Stimulated activated memory B cell treated with anti-CD40 and anti-IgM and Interleukin-4, amounts not matched to agents 10 μg/mL and 1 μg/mL and 100 μg/mL, for 72 hours (primary cell): ENCODE measurements around the gene BCL2L2.
A peak's percentile ranks its signal among the peaks of the same experiment; 100 is the strongest.

Experiments
- ATAC-seq: fragments of 150-1000 bp; cut with Tn5 transposase; 2 replicates; pipeline ENCODE4 v1.10.0; 2021
- H3K27ac Mint-ChIP-seq: one replicate; pipeline ENCODE4 v1.8.0; 2022; ENCODE audit warnings: mild to moderate bottlenecking, mixed read lengths
- H3K27me3 Mint-ChIP-seq: one replicate; pipeline ENCODE4 v1.8.0; 2022; ENCODE audit warnings: mixed read lengths
- H3K36me3 Mint-ChIP-seq: one replicate; pipeline ENCODE4 v1.8.0; 2022; ENCODE audit warnings: mixed read lengths
- H3K4me1 Mint-ChIP-seq: one replicate; pipeline ENCODE4 v1.8.0; 2022; ENCODE audit warnings: mixed read lengths
- H3K4me3 Mint-ChIP-seq: one replicate; pipeline ENCODE4 v1.8.0; 2022; ENCODE audit warnings: mild to moderate bottlenecking, moderate library complexity, mixed read lengths
- H3K9me3 Mint-ChIP-seq: one replicate; pipeline ENCODE4 v1.8.0; 2022; ENCODE audit warnings: mixed read lengths

Gene BCL2L2

GRCh38 chr14:23327947-23328744 is 21.5 kb downstream of the BCL2L2 start:
- Mint-ChIP-seq H3K4me3 (no peak overlapping the region), H3K36me3 (peaks cover 21% of the 10 kb centered on the region), H3K27me3 (no peaks in the 10 kb centered on the region), H3K4me1 (peaks cover 9% of the 10 kb centered on the region), H3K27ac (no peak overlapping the region), H3K9me3 (no peaks in the 10 kb centered on the region)
- ATAC-seq, result peak; percentile 59

GRCh38 chr14:23335623-23336022 is 29.0 kb downstream of the BCL2L2 start:
- no peak for ATAC-seq
- Mint-ChIP-seq H3K4me1 (no peaks in the 10 kb centered on the region), H3K4me3 (no peak overlapping the region), H3K27ac (no peak overlapping the region), H3K9me3 (peaks cover 3% of the 10 kb centered on the region), H3K27me3 (peaks cover 32% of the 10 kb centered on the region), H3K36me3 (no peaks in the 10 kb centered on the region)

- Mint-ChIP-seq H3K9me3 (peaks cover 3% of the 10 kb centered on the region), H3K4me1 (no peaks in the 10 kb centered on the region), H3K36me3 (no peaks in the 10 kb centered on the region), H3K27ac (no peak overlapping the region), H3K4me3 (no peak overlapping the region), H3K27me3 (peaks cover 32% of the 10 kb centered on the region)
- no peak for ATAC-seq
These were observed 33.1 kb downstream of the BCL2L2 start for GRCh38 chr14:23339506-23340268.

GRCh38 chr14:23344481-23344880 is 37.8 kb downstream of the BCL2L2 start:
- no peak overlapping the region for H3K4me3 Mint-ChIP-seq
- no peak overlapping the region for H3K27ac Mint-ChIP-seq
- H3K27me3 Mint-ChIP-seq, result peaks cover 18% of the 10 kb centered on the region
- H3K4me1 Mint-ChIP-seq, result no peaks in the 10 kb centered on the region
- no peaks in the 10 kb centered on the region for H3K9me3 Mint-ChIP-seq
- H3K36me3 Mint-ChIP-seq, result no peaks in the 10 kb centered on the region
- ATAC-seq, result no peak

GRCh38 chr14:23345987-23346692 is 39.5 kb downstream of the BCL2L2 start:
- H3K27ac Mint-ChIP-seq, result no peak overlapping the region
- peaks cover 3% of the 10 kb centered on the region for H3K9me3 Mint-ChIP-seq
- H3K36me3 Mint-ChIP-seq, result no peaks in the 10 kb centered on the region
- ATAC-seq, result no peak
- H3K4me3 Mint-ChIP-seq, result no peak overlapping the region
- H3K27me3 Mint-ChIP-seq, result peaks cover 34% of the 10 kb centered on the region
- H3K4me1 Mint-ChIP-seq, result no peaks in the 10 kb centered on the region

GRCh38 chr14:23346693-23347405 is 40.2 kb downstream of the BCL2L2 start:
- Mint-ChIP-seq H3K9me3 (peaks cover 3% of the 10 kb centered on the region), H3K27ac (no peak overlapping the region), H3K27me3 (peaks cover 39% of the 10 kb centered on the region), H3K4me1 (no peaks in the 10 kb centered on the region), H3K4me3 (no peak overlapping the region), H3K36me3 (no peaks in the 10 kb centered on the region)
- peak; percentile 34 for ATAC-seq

- H3K36me3 Mint-ChIP-seq, result no peaks in the 10 kb centered on the region
- no peak overlapping the region for H3K27ac Mint-ChIP-seq
- H3K4me3 Mint-ChIP-seq, result no peak overlapping the region
- peaks cover 39% of the 10 kb centered on the region for H3K27me3 Mint-ChIP-seq
- no peak for ATAC-seq
- H3K4me1 Mint-ChIP-seq, result no peaks in the 10 kb centered on the region
- H3K9me3 Mint-ChIP-seq, result peaks cover 3% of the 10 kb centered on the region
These were observed 41.0 kb downstream of the BCL2L2 start for GRCh38 chr14:23347406-23348296.

- H3K4me1 Mint-ChIP-seq, result no peaks in the 10 kb centered on the region
- no peaks in the 10 kb centered on the region for H3K36me3 Mint-ChIP-seq
- peaks cover 3% of the 10 kb centered on the region for H3K9me3 Mint-ChIP-seq
- ATAC-seq, result no peak
- peaks cover 45% of the 10 kb centered on the region for H3K27me3 Mint-ChIP-seq
- no peak overlapping the region for H3K4me3 Mint-ChIP-seq
- H3K27ac Mint-ChIP-seq, result no peak overlapping the region
These were observed 41.6 kb downstream of the BCL2L2 start for GRCh38 chr14:23348297-23348655.

- H3K27ac Mint-ChIP-seq, result no peak overlapping the region
These were observed 42.7 kb downstream of the BCL2L2 start for GRCh38 chr14:23349156-23349845.

GRCh38 chr14:23351681-23352505 is 45.3 kb downstream of the BCL2L2 start:
- H3K4me3 Mint-ChIP-seq, result peak overlapping the region; percentile 57
- no peaks in the 10 kb centered on the region for H3K36me3 Mint-ChIP-seq
- no peaks in the 10 kb centered on the region for H3K4me1 Mint-ChIP-seq
- peaks cover 3% of the 10 kb centered on the region for H3K9me3 Mint-ChIP-seq
- no peak for ATAC-seq
- H3K27me3 Mint-ChIP-seq, result peaks cover 78% of the 10 kb centered on the region
- no peak overlapping the region for H3K27ac Mint-ChIP-seq

More at GRCh38 chr14:23349156-23349845, 42.7 kb downstream of the BCL2L2 start:
- Mint-ChIP-seq H3K9me3 (peaks cover 3% of the 10 kb centered on the region), H3K27me3 (peaks cover 56% of the 10 kb centered on the region), H3K36me3 (no peaks in the 10 kb centered on the region), H3K4me3 (no peak overlapping the region), H3K4me1 (no peaks in the 10 kb centered on the region)
- no peak for ATAC-seq

- Mint-ChIP-seq H3K4me1 (no peaks in the 10 kb centered on the region), H3K4me3 (peak within 1 kb of the TSS; percentile 57), H3K9me3 (peaks cover 3% of the 10 kb centered on the region), H3K36me3 (no peaks in the 10 kb centered on the region), H3K27me3 (peaks cover 76% of the 10 kb centered on the region), H3K27ac (no peak within 1 kb of the TSS)
- peak; percentile 67 for ATAC-seq
These were observed 46.1 kb downstream of the BCL2L2 start, which contains the start of gene SLC22A17 for GRCh38 chr14:23352506-23353432. Gene SLC22A17, minus strand, starts transcription at chr14:23352887.

- no peak for ATAC-seq
- H3K27me3 Mint-ChIP-seq, result peaks cover 71% of the 10 kb centered on the region
- H3K36me3 Mint-ChIP-seq, result no peaks in the 10 kb centered on the region
- H3K4me3 Mint-ChIP-seq, result peak overlapping the region; percentile 53
- no peak overlapping the region for H3K27ac Mint-ChIP-seq
- no peaks in the 10 kb centered on the region for H3K4me1 Mint-ChIP-seq
- H3K9me3 Mint-ChIP-seq, result peaks cover 3% of the 10 kb centered on the region
These were observed 46.8 kb downstream of the BCL2L2 start for GRCh38 chr14:23353433-23353780.
